GM21825 (cell line): ENCODE measurements around the gene APOBEC4.
"Not testable (repeated sequence)": the region's sequence is repeated elsewhere in the genome, so short reads cannot be mapped to it uniquely, and the experiment has no call there.

ENCODE experiments used
- ATAC-seq: cut with Tn5 transposase; IDR thresholded peaks from one replicate; pipeline ENCODE4 v1.9.1; 2021; ENCODE audit warnings: mild to moderate bottlenecking, moderate library complexity; ENCODE audit not compliant: unreplicated experiment

The APOBEC4 gene

GRCh38 chr1:183635606-183636333 is 17.3 kb downstream of the APOBEC4 start, which contains the start of gene ARPC5:
Gene ARPC5 (minus strand): TSS chr1:183635783. CDS start chr1:183635659, 124 bp downstream.
- peak; percentile 90 for ATAC-seq

GRCh38 chr1:183635099-183635605 is 18.0 kb downstream of the APOBEC4 start:
- ATAC-seq = peak; percentile 11

GRCh38 chr1:183634429-183635065 is 18.6 kb downstream of the APOBEC4 start:
- no peak for ATAC-seq

GRCh38 chr1:183633676-183634343 is 19.3 kb downstream of the APOBEC4 start:
- ATAC-seq = peak; percentile 40

- ATAC-seq = no peak
Measured at GRCh38 chr1:183632964-183633363, 20.2 kb downstream of the APOBEC4 start.

- ATAC-seq = no peak
Measured at GRCh38 chr1:183632114-183632513, 21.0 kb downstream of the APOBEC4 start.

GRCh38 chr1:183630748-183631147 is 22.4 kb downstream of the APOBEC4 start:
- ATAC-seq = no peak

GRCh38 chr1:183628537-183628936 is 24.6 kb downstream of the APOBEC4 start:
- ATAC-seq = no peak

- ATAC-seq = not testable (repeated sequence)
Measured at GRCh38 chr1:183626236-183626635, 26.9 kb downstream of the APOBEC4 start.

GRCh38 chr1:183622884-183623785 is 30.0 kb downstream of the APOBEC4 start:
- ATAC-seq = peak; percentile 88

- ATAC-seq = no peak
Measured at GRCh38 chr1:183622013-183622412, 31.1 kb downstream of the APOBEC4 start.

- no peak for ATAC-seq
Measured at GRCh38 chr1:183620311-183620710, 32.8 kb downstream of the APOBEC4 start.

- ATAC-seq = no peak
Measured at GRCh38 chr1:183619781-183620180, 33.3 kb downstream of the APOBEC4 start.

GRCh38 chr1:183618202-183618601 is 34.9 kb downstream of the APOBEC4 start:
- ATAC-seq = not testable (repeated sequence)

- ATAC-seq = not testable (repeated sequence)
Measured at GRCh38 chr1:183612975-183613374, 40.1 kb downstream of the APOBEC4 start.

- ATAC-seq = no peak
Measured at GRCh38 chr1:183612407-183612806, 40.7 kb downstream of the APOBEC4 start.

GRCh38 chr1:183611021-183611420 is 42.1 kb downstream of the APOBEC4 start:
- no peak for ATAC-seq

- no peak for ATAC-seq
Measured at GRCh38 chr1:183609759-183610452, 43.2 kb downstream of the APOBEC4 start.

- ATAC-seq = peak; percentile 33
Measured at GRCh38 chr1:183609313-183609712, 43.8 kb downstream of the APOBEC4 start.
